GM08714 (cell line): ENCODE data around the gene ATP11A.

Experiments
- H3K4me3 ChIP-seq: fragments of 200-500 bp; sonication (Bioruptor generic); 2 replicates; pipeline ENCODE4 v1.5.1; 2014; ENCODE audit warnings: mild to moderate bottlenecking, low read length, inconsistent platforms
- ZNF274 ChIP-seq: IDR thresholded peaks from 2 replicates; pipeline ENCODE4 v1.6.1; 2012; ENCODE audit warnings: mild to moderate bottlenecking, low read depth, low read length

The ATP11A gene

DNA sequence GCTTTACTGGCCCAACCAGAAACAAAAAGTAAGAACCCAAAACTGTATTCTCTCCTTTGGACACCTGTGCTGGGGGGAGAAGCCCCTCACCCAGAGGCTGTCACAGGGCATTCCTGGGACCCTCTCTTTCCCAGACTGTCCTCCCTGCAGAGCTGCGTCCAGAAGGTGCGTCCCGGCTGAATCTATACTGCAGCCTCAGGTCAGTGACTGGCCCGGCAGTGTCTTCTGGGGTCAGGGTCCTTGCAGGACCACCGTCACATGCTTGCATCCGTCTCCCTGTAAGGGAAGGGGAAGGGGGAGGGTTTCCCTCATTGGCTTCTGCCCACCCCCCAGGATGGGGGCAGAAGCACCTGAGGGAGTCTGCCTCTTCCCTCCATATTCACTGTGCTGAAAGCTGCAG lies 76.5 kb downstream of the ATP11A start:
- H3K4me3 ChIP-seq: no peak overlapping the region
- no peak for TF ChIP-seq ZNF274

DNA sequence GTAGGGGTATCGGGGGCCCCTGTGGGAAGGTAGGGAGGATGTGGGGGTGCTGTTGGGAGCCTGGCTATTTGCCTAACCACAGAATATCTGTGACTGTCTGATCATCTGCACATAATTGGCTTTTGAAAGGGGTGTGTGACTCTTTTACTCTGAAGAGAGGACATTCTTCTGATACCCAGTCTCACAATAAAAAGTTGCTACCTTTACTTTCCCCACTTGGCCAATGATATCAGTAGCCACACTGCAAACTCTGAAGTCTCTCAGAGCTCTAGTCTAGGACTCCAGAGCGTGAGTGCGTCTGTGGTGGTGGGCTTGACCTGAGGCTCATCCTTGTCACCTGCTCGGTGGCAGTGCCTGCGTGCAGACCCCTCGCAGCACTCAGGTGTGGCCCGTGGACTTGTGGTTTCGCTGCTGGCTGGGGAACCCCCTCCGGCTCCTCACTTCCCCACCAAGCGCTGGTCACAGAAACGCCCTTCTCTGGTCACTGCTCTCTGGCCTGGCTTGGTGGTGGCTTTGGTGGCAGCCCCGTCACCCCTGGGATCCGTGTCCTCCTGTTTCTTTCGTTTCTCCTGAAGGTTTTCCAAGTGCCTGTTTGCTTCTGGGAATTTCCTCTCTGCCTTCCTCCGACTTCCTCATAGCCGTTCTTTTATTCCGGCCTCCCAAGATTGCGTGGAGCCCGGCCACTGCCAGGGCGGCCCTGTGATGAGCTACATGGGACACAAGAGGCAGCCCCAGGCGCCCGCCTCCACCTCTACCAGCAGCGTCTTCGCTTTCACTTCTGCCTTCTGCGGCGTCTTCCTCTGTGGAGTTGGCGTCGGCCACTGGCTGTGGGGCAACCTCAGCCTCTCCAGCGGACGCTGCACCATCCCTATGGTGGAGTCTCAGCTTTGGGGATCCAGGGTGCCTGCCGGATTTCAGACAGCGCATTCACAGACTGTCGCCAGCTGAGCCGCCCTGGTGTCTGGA lies 78.0 kb downstream of the ATP11A start:
- no peak for TF ChIP-seq ZNF274
- no peak overlapping the region for H3K4me3 ChIP-seq

DNA sequence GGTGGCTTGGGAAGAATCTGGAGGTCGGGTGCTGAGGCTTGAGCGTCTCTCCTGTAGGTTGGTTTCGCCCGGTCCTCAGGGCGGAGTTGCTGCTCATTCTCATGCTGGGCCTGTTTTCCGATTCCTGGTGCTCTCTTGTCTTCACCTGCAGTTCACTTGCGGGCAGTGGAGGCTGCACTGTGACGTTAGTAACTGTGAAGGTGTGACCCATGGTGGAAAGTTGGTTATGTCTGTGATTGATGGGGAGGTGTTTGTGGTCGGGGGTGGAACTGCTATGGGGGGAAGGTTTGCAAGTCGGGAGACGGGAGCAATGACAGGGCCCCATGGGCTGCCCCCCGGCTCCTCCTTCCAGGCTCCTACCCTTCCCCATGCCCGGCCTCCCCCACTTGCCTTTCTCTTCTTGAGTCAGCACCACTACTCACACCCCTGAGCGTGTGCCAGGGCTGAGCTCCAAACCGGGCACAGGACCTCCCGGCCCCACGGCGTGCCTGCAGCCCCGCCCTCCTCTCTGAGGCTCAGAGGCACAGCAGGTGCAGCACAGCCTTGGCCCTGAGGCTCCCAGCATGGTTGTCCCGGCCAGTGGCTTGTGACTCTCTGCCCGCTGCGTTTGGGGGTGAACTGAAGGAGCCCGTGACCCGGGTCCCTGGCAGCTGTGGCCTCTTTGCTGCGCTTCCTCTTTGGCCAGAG lies 79.1 kb downstream of the ATP11A start:
- H3K4me3 ChIP-seq: no peak overlapping the region
- TF ChIP-seq ZNF274: no peak

DNA sequence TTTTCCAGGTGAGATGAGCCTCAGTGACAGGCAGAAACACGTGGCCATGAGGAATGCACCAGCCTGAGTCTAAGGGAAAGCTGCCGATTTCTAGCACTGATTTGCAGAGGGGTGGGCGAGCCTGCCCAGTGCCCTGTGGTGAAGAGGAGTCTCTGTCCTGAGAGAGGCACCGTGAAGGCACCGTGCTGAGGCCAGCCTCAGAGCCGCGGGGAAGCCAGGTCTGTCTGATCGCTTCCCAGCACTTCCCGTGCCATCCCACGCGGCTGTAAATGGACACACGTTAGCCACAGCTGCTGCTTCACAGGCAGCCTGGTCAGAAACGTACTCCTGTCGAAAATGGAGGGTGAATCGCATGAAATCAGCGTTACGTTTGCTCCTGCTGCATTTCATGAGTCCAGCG lies 79.8 kb downstream of the ATP11A start:
- no peak overlapping the region for H3K4me3 ChIP-seq
- TF ChIP-seq ZNF274: no peak

DNA sequence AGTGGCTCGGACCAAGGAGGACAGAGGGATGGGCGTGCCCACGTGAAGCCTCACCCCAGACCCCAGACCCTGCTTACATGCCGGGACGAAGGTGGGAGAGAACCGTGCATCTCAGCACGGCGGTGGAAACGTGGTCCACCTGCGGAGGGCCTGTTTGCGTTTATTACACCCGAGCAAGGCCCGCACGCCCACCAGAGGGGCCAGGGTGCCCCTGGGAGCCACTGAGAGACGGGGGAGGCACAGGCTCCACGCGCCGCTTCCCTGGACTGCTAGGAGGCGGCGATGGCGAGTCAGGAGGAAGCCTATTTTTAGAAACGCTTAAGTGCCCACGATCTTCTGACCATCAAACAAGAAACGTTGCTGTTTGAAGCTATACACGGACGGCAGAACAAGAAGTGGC lies 80.7 kb downstream of the ATP11A start:
- H3K4me3 ChIP-seq: no peak overlapping the region
- no peak for TF ChIP-seq ZNF274

DNA sequence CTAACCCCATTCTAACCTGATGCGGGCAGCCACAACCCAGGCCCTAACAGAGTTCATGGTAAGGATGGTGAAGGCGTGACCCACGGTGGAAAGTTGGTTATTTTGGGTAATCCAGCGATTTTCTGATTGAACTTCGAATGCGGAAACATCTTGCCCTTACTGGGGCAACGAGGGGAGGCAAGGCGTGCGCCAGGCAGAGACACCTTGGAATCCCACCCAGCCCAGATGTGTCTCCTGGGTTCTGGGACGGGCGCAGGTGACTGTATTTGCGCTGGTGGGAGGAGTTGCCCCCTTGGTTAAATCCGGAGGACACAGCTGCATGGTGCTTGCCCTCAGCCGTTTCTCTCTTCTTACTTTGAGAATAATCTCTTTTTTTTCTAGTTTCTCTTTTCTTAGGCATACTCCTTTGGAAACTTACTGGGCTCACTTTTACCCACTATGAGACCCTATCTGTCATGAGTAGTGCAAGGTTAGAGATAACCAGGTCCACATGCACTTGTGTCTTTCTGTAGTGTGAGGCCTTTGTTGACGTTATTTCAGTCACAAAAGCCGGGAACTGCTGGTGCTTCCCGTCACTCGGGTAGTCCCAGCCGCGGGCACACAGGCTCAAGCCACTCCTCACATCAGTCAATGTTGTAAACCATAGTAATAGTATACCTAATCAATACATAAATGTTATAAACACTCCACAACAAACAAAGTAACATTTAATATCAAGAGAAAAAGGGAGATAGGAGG lies 81.5 kb downstream of the ATP11A start:
- TF ChIP-seq ZNF274: no peak
- H3K4me3 ChIP-seq: no peak overlapping the region

DNA sequence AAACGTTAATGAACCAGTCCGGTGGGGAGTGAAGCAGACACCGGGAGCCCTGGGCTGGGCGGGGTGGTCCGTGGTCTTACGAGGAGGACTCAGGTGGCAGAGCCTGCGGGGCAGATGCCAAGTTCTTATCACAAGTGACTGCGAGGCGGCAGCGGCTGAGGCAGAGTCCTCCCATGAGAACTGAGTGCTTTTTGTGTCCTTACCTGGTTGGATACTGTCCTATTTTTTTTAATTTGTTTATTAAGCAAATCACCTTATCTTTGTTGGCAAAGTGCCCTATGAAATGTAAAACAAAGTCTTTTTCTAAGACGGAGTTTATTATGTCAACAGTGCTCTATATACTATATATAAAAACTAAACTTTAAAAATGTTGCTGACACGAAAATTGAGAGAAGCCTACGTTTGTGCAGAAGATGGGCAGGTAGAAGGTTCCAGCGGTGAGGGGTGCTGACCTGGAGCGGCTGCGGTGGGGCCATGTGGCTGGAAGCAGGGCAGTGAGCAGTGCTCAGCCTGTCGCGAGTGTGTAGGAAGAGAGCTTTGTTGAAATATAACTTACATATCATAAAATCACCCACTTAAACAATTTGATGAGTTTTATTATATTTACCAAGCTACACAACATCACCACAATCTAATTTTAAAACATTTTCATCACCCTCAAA lies 82.2 kb downstream of the ATP11A start:
- no peak for TF ChIP-seq ZNF274
- H3K4me3 ChIP-seq: no peak overlapping the region

DNA sequence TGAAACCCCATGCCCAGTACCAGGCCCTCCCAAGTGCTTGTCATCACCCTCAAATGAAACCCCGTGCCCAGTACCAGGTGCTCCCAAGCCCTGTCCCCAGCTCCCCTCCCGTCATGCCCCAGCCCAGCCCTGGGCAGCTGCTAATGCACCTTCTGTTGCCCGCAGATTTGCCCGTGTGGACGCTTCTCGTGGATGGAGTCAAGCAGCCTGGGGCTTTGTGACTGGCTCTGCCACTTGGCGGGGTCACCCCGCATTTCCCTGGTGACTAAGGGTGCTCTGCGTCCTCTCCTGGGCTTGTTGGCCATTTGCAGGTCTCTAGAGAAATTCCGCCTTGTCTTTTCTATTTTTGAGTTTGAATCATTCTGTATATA lies 82.7 kb downstream of the ATP11A start:
- no peak overlapping the region for H3K4me3 ChIP-seq
- TF ChIP-seq ZNF274: no peak

DNA sequence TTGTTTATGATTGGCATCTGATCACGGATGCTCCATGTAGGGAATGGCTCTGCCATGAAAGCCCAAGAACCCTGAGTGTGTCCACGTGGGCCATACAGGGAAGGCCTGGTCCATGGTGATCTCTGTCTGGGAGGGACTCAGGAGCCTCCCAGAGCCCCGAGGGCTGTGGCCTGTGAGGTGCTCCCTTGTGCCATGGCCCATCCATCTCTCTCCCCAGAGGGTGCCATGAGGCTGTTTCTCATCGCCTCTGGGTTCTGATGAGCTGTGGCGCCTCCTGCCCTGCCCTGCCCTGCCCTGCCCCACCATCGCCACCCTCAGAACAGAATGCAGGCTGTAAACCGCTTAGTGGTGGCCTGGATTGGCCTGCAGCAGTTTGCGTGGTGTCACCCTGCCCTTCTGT lies 83.1 kb downstream of the ATP11A start:
- H3K4me3 ChIP-seq: no peak overlapping the region
- TF ChIP-seq ZNF274: no peak

DNA sequence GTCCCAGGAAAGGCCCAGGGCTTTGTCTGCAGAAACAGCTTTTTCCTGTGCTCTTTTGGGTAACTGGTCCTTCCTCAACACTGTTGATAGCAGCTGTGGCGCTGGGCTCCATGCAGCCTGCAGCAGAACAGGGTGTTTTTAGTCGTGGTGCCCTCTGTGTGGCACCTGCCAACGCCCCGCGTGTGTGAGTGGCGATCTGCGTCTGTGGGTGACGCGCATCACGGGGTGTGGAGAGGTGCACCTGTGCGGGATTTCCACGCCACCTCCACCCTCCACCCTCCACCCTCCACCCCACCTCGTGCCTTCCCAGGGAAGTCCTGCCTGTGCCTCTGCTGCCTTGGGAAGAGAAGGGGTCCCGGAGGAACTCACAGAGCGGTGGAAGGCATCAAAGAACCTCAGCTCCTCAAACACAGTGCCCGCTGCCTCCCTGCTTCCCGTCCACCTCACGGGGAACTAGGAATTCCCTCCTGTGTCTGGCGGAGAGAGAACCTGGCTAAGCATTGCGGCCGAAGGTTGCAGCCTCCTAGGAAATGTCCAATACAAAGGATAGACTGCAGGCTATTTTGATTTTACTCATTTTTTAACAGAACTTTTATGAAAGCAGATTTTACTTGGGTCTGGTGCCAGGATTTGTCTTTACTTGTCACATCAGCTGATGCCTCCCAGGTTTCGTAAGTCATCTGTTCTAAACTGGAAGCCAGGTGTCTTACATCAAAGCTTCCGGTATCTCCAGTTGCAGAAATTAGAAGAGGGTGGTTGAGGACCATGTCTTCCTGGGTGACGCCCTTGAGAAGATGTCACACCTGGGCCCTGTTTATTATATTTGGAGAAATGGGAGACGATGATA lies 84.0 kb downstream of the ATP11A start:
- H3K4me3 ChIP-seq: no peak overlapping the region
- TF ChIP-seq ZNF274: no peak

DNA sequence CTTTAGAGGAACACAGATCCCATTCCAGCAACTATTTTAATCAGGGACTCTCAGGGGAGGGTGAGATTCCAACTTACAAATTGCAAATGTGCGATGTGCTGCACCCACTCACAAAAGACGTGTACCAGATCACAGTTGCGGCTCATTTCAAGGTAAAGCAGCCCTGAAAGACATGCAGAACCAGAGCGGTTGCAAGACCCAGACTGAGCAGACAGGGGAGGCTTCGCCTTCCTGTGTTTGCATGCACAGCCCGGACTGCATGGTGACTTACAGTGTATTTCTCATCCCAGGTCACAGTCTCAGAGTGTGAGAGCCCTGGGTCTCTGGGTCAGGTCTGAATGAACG lies 84.6 kb downstream of the ATP11A start:
- H3K4me3 ChIP-seq: no peak overlapping the region
- TF ChIP-seq ZNF274: no peak

DNA sequence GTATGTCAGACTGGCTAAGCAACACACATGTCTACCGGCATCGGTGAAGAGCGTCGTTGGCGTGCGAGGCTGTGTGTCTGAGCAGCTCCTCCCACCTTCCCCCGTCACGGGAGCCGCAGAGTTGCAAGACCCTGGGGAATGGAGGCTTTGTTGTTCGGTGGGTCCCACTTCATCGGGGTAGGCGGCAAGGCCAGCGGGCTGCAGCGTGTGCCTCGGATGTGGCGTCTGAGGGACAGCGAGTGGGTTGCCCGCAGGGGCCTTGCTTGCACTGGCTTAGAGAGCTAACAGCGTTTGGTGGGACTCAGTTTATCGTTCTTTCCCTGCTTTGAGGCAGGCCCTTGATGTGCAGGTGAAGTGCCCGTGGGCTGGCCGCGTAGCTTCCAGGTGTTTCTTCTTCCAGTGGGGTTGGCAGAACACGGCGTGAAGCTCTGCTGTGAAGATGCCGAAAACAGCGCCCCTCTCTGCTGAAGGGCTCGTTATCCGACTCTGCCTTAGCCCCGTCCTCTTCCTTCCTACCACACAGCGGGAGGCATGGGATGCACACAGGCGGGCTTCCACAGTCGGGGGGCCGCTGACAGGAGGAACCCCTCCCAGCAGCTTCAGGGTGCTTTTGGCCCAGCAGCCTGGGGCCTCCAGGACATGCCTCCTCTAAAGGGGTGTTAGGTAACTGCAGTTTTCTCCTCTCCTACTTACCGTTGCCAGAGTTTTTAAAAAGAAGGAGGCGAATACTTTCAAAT lies 85.2 kb downstream of the ATP11A start:
- no peak for TF ChIP-seq ZNF274
- no peak overlapping the region for H3K4me3 ChIP-seq
